ENCODE measurements around the gene IQSEC3. TPM values are rescaled to one million over a fixed set of nuclear protein-coding genes. Genes with fewer than 3 reads are reported as not detected.

The IQSEC3 gene
- total and polyA plus RNA-seq, 2 of the 13 experiments (the other 11 are each of a cell fraction or from before 2014, with no cell fraction given): not detected

DNA sequence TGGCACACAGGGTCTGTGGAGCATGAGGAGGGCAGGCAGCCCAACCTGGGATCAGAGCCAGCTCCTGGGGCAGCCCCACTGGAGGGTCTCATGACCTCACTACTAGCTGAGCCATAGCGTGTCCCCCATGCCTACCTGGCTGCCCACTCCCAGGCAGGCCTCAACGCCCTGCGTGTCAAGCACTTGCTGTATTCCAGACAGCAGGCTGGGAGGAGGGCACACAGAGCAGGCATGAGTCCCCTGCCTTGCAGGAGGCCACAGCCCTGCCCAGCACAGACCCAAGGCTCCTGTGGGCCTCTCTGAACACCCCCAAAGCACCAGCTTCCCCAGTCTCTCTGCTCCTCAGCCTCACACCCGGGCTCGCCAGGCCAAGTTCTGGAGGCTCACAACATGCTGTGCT is 64.0 kb downstream of the IQSEC3 start (continued):
- TF ChIP-seq, protein P1, sequence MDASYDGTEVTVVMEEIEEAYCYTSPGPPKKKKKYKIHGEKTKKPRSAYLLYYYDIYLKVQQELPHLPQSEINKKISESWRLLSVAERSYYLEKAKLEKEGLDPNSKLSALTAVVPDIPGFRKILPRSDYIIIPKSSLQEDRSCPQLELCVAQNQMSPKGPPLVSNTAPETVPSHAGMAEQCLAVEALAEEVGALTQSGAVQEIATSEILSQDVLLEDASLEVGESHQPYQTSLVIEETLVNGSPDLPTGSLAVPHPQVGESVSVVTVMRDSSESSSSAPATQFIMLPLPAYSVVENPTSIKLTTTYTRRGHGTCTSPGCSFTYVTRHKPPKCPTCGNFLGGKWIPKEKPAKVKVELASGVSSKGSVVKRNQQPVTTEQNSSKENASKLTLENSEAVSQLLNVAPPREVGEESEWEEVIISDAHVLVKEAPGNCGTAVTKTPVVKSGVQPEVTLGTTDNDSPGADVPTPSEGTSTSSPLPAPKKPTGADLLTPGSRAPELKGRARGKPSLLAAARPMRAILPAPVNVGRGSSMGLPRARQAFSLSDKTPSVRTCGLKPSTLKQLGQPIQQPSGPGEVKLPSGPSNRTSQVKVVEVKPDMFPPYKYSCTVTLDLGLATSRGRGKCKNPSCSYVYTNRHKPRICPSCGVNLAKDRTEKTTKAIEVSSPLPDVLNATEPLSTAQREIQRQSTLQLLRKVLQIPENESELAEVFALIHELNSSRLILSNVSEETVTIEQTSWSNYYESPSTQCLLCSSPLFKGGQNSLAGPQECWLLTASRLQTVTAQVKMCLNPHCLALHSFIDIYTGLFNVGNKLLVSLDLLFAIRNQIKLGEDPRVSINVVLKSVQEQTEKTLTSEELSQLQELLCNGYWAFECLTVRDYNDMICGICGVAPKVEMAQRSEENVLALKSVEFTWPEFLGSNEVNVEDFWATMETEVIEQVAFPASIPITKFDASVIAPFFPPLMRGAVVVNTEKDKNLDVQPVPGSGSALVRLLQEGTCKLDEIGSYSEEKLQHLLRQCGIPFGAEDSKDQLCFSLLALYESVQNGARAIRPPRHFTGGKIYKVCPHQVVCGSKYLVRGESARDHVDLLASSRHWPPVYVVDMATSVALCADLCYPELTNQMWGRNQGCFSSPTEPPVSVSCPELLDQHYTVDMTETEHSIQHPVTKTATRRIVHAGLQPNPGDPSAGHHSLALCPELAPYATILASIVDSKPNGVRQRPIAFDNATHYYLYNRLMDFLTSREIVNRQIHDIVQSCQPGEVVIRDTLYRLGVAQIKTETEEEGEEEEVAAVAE (CRISPR knock-in tag; IDR thresholded peaks at IDR 0.05; ENCODE audit: borderline replicate concordance): no peak
- TF ChIP-seq ZNF792 (CRISPR knock-in tag; IDR thresholded peaks at IDR 0.05) (no peak), ZNF234 (CRISPR knock-in tag; conservative IDR thresholded peaks at IDR 0.05) (no peak), NFKB2 (CRISPR knock-in tag; IDR thresholded peaks at IDR 0.05; ENCODE audit: borderline replicate concordance) (no peak), NONO (IDR thresholded peaks at IDR 0.05) (no peak), NONO (CRISPR knock-in tag; conservative IDR thresholded peaks at IDR 0.05) (no peak), EZH2 (conservative IDR thresholded peaks at IDR 0.05; ENCODE audit: low read depth, low read length) (no peak), MTF2 (CRISPR knock-in tag; IDR thresholded peaks at IDR 0.05; ENCODE audit: borderline replicate concordance) (no peak), IRX3 (CRISPR knock-in tag; IDR thresholded peaks at IDR 0.05; ENCODE audit: borderline replicate concordance, low read depth) (no peak), FOXK2 (IDR thresholded peaks at IDR 0.05) (no peak)
- TF ChIP-seq, protein P2, sequence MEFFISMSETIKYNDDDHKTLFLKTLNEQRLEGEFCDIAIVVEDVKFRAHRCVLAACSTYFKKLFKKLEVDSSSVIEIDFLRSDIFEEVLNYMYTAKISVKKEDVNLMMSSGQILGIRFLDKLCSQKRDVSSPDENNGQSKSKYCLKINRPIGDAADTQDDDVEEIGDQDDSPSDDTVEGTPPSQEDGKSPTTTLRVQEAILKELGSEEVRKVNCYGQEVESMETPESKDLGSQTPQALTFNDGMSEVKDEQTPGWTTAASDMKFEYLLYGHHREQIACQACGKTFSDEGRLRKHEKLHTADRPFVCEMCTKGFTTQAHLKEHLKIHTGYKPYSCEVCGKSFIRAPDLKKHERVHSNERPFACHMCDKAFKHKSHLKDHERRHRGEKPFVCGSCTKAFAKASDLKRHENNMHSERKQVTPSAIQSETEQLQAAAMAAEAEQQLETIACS (CRISPR knock-in tag; IDR thresholded peaks at IDR 0.05): no peak
